MCF 10A (cell line): ENCODE measurements around the gene PDE1A. TPM values are rescaled to one million over a fixed set of nuclear protein-coding genes. Genes with fewer than 3 reads are reported as not detected.

ENCODE experiments used
- BruUV-seq: library from RNA; stranded (reverse); fragments of 400-500 nt; replicated peaks from 2 replicates; lab custom pipeline; 2021; lab: Mats Ljungman, UMichigan
- CTCF ChIA-PET: fragments of 300-600 bp; sonication (Branson Sonifier 250); formaldehyde crosslinking; extraction: SDS; loops from one replicate; lab custom pipeline; 2021; ENCODE audit warnings: antibody characterized with exemption, inconsistent platforms; lab: Yijun Ruan, JAX
- POLR2A ChIA-PET: fragments of 300-600, 350-650 bp; sonication (Branson Sonifier 250); formaldehyde crosslinking; extraction: SDS; loops from one replicate; lab custom pipeline; 2020; ENCODE audit warnings: antibody characterized with exemption, inconsistent platforms; lab: Yijun Ruan, JAX
- DNase-seq: peaks from one replicate; pipeline ENCODE4 v3.0.0-alpha.2; 2018; ENCODE audit not compliant: unreplicated experiment
- H3K27ac Mint-ChIP-seq: one replicate; pipeline ENCODE4 v1.8.0; 2022; ENCODE audit warnings: mild to moderate bottlenecking, low read depth, mixed read lengths; ENCODE audit not compliant: unreplicated experiment
- H3K27me3 Mint-ChIP-seq: one replicate; pipeline ENCODE4 v1.8.0; 2022; ENCODE audit warnings: mixed read lengths; ENCODE audit not compliant: insufficient read depth, unreplicated experiment
- H3K36me3 Mint-ChIP-seq: one replicate; pipeline ENCODE4 v1.8.0; 2022; ENCODE audit warnings: mild to moderate bottlenecking, moderate library complexity, mixed read lengths; ENCODE audit not compliant: insufficient read depth, unreplicated experiment
- H3K4me1 Mint-ChIP-seq: one replicate; pipeline ENCODE4 v1.8.0; 2022; ENCODE audit warnings: mixed read lengths; ENCODE audit not compliant: insufficient read depth, unreplicated experiment
- H3K4me3 Mint-ChIP-seq: one replicate; pipeline ENCODE4 v1.8.0; 2022; ENCODE audit warnings: mild to moderate bottlenecking, moderate library complexity, mixed read lengths; ENCODE audit not compliant: unreplicated experiment
- H3K9me3 Mint-ChIP-seq: one replicate; pipeline ENCODE4 v1.8.0; 2022; ENCODE audit warnings: mixed read lengths; ENCODE audit not compliant: unreplicated experiment
- intact Hi-C: fragments of 100-400 bp; cut with micrococcal nuclease; formaldehyde crosslinking; loops from 2 replicates; pipeline ENCODE4 v1.14.1; 2022
- total RNA-seq: library from RNA; stranded (reverse); gene quantifications from 2 replicates; pipeline ENCODE4 v1.2.3, GENCODE V29; 2022
- TF ChIP-seq, protein P1 (sequence below): fragments of 200-600 bp; IDR thresholded peaks from one replicate; pipeline ENCODE4 v1.8.0; 2022; ENCODE audit warnings: antibody characterized with exemption, mild to moderate bottlenecking; ENCODE audit not compliant: unreplicated experiment

PDE1A gene
- total RNA-seq, 1 experiment from 2014 or later, result 0.30 TPM

DNA sequence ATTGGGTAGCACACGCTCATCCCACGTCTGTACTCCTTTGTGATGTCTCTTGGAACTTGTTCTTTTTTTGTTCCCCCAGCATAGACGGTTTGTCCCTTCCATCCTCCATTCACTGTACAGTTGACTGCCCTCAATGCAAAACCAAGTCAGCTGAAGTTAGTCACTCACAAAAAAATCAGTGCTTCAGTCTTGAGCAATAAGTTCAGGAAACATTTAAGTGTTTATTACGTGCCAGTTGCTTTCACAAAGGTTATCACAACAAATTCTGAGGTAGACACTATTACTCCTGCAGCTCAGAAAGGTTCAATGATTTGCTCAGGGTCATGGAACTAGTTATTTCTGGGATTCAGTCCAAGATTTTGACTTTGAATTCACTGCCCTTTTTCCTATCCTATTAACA, 102.2 kb downstream of the PDE1A start:
- no peaks in the 10 kb centered on the region for H3K36me3 Mint-ChIP-seq
- H3K27ac Mint-ChIP-seq, result peak overlapping the region; percentile 21
- POLR2A ChIA-PET, result interaction anchor here (0.7 to 1.8 kb wide), 2 partner anchors 10 to 663 kb away, joined by 3 to 5 read pairs; no protein-coding TSS in a partner anchor
- H3K27me3 Mint-ChIP-seq, result no peaks in the 10 kb centered on the region
- TF ChIP-seq, protein P1, sequence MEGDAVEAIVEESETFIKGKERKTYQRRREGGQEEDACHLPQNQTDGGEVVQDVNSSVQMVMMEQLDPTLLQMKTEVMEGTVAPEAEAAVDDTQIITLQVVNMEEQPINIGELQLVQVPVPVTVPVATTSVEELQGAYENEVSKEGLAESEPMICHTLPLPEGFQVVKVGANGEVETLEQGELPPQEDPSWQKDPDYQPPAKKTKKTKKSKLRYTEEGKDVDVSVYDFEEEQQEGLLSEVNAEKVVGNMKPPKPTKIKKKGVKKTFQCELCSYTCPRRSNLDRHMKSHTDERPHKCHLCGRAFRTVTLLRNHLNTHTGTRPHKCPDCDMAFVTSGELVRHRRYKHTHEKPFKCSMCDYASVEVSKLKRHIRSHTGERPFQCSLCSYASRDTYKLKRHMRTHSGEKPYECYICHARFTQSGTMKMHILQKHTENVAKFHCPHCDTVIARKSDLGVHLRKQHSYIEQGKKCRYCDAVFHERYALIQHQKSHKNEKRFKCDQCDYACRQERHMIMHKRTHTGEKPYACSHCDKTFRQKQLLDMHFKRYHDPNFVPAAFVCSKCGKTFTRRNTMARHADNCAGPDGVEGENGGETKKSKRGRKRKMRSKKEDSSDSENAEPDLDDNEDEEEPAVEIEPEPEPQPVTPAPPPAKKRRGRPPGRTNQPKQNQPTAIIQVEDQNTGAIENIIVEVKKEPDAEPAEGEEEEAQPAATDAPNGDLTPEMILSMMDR, result no peak
- H3K4me3 Mint-ChIP-seq, result no peak overlapping the region
- BruUV-seq, result no TSS peak
- H3K9me3 Mint-ChIP-seq, result no peaks in the 10 kb centered on the region
- CTCF ChIA-PET, result interaction anchor here (0.7 kb wide), 1 partner anchor 145 kb away, joined by 3 read pairs; no protein-coding TSS in a partner anchor
- peak; percentile 74 for DNase-seq
- intact Hi-C loops, result no loop called here
- H3K4me1 Mint-ChIP-seq, result peaks cover 9% of the 10 kb centered on the region

DNA sequence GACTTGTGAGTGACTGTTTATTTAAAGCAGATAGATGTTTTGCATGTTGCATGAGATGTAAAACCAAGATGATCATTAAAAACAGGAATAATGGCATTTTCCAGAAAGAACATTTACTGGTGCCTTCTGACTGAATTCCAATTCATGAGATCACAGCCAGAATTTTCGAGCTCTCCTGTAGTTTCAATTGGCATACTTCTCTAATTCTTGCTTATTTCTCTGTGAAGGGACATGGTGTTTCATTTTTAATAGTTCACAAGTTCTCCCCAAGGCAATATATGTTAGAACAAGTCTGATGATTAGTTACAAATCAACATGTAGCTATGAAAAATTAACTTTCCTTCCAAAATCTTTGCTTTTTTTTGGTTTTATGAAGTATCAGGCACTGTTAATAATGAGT, 105.7 kb downstream of the PDE1A start:
- Mint-ChIP-seq H3K4me3 (no peak overlapping the region), H3K9me3 (no peaks in the 10 kb centered on the region), H3K27ac (no peak overlapping the region), H3K4me1 (peaks cover 16% of the 10 kb centered on the region), H3K27me3 (no peaks in the 10 kb centered on the region), H3K36me3 (no peaks in the 10 kb centered on the region)
- DNase-seq, result no peak
- CTCF ChIA-PET, result interaction anchor here (0.6 to 1.4 kb wide), 2 partner anchors 80 to 548 kb away, joined by 3 to 5 read pairs; no protein-coding TSS in a partner anchor
- TF ChIP-seq, protein P1, result no peak
- intact Hi-C loops, result no loop called here
- POLR2A ChIA-PET, result no interaction called here
- BruUV-seq, result no TSS peak

DNA sequence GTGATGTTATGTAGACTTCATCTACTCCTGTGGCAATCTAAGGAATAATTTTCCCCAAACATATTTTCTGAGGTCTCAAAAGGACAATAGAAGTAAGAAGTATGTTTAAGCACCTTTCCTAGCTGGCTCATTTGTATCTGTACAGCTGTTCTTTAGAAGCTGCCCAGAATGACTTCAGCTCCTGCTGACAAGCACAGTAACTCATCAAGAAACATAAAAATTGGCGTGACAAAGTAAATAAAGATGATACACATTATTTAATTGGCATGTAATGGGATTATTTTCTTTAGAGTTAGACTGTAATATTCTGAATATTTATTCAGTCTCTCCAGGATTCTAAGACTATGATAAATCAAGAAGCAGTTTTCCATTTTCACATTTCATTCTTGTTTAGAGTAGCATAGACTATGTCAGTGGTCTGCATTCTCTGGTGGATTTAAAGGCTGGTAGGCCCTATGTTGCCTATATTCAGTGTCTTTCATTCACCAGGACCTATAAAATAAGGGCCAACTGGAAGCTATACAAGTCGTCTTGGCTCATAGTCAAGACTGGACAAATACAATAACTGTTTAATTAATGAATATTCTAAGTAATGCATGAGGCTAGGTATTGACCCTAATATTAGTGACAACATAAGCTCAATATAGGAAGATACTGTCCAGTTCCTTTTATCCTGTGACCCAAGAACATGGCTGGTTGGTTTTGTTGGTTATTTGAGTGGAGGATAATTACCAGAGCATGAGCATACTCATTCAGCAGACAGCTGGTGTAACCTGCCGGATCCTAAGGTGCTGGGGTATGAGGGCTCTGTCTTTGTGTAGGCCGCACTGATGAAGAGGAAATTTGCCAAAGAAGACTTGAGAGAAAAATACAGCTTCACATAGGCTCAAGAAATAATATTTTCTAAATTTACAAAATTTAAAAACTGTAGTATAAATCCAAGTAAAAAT, 107.0 kb downstream of the PDE1A start:
- no peak for DNase-seq
- Mint-ChIP-seq H3K27ac (no peak overlapping the region), H3K36me3 (no peaks in the 10 kb centered on the region), H3K27me3 (no peaks in the 10 kb centered on the region), H3K9me3 (no peaks in the 10 kb centered on the region), H3K4me1 (peaks cover 12% of the 10 kb centered on the region), H3K4me3 (no peak overlapping the region)
- TF ChIP-seq, protein P1, result no peak
- ChIA-PET POLR2A (interaction anchor here (0.9 kb wide), 1 partner anchor 53 kb away, joined by 4 read pairs; no protein-coding TSS in a partner anchor), CTCF (interaction anchor here (0.5 to 0.6 kb wide), 3 partner anchors 134 to 282 kb away, joined by 3 read pairs; no protein-coding TSS in a partner anchor)
- no TSS peak for BruUV-seq
- intact Hi-C loops, result no loop called here
